Suprapubic skin (tissue), 4 donors: ENCODE data around the gene HPSE2.

Source experiments
- EP300 ChIP-seq: sonication (generic); formaldehyde crosslinking; IDR thresholded peaks from one replicate; pipeline ENCODE4 v1.6.1; 2017; ENCODE audit warnings: antibody characterized with exemption
- POLR2AphosphoS5 ChIP-seq, 3 donors: sonication (generic); formaldehyde crosslinking; IDR thresholded peaks; one replicate each; pipeline ENCODE4 v1.6.1; 2017; ENCODE audit warnings: antibody characterized with exemption in 3 of 3
- TF ChIP-seq, protein P1 (sequence below), 2 donors: fragments of 200-600 bp in 1 of 2; fragments of 450-650 bp in 1 of 2; sonication (generic) in 1 of 2; IDR thresholded peaks; one replicate each; pipeline ENCODE4 v1.5.1; 2016 to 2019; ENCODE audit warnings: antibody characterized with exemption in 2 of 2, mild to moderate bottlenecking in 1 of 2, moderate library complexity in 1 of 2

DNA sequence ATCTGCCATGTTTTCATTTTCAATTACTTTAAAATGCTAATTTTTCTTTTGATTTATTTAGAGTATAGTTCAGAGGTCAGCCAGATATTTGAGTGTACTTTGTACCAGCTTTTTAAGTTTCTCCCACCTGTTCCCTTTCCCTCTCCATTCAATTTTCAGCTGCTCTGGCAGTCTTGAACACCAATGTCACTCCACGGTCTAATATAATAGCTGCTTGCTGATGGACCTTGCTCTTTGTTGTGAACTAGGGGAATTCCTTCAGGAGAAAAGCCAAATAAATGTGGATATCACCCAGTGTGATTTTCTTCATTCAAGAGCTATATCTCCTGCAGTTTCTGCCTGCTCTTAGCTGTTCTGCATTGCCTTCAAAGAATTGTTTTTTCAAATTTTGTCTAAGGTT lies 785.0 kb downstream of the HPSE2 start:
- TF ChIP-seq POLR2AphosphoS5 (IDR thresholded peaks at IDR 0.05): no peak
- TF ChIP-seq, protein P1, sequence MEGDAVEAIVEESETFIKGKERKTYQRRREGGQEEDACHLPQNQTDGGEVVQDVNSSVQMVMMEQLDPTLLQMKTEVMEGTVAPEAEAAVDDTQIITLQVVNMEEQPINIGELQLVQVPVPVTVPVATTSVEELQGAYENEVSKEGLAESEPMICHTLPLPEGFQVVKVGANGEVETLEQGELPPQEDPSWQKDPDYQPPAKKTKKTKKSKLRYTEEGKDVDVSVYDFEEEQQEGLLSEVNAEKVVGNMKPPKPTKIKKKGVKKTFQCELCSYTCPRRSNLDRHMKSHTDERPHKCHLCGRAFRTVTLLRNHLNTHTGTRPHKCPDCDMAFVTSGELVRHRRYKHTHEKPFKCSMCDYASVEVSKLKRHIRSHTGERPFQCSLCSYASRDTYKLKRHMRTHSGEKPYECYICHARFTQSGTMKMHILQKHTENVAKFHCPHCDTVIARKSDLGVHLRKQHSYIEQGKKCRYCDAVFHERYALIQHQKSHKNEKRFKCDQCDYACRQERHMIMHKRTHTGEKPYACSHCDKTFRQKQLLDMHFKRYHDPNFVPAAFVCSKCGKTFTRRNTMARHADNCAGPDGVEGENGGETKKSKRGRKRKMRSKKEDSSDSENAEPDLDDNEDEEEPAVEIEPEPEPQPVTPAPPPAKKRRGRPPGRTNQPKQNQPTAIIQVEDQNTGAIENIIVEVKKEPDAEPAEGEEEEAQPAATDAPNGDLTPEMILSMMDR (IDR thresholded peaks at IDR 0.05): no peak
- TF ChIP-seq EP300: no peak
